Activated CD8-positive, alpha-beta T cell treated with anti-CD3 and anti-CD28 coated beads for 36 hours (primary cell): ENCODE measurements around the gene MAP3K21. TPM values are rescaled to one million over a fixed set of nuclear protein-coding genes. Genes with fewer than 3 reads are reported as not detected.

Experiments used
- ATAC-seq: fragments of 200-7000 bp; cut with Tn5 transposase; one replicate; pipeline ENCODE4 v1.10.0; 2021; ENCODE audit warnings: mild to moderate bottlenecking, moderate library complexity
- CTCF ChIA-PET: fragments of 350-600 bp; sonication (Branson Sonifier 250); formaldehyde crosslinking; loops from one replicate; lab custom pipeline; 2021; ENCODE audit warnings: antibody characterized with exemption; lab: Charles Lee
- POLR2A ChIA-PET: fragments of 350-600 bp; sonication (Branson Sonifier 250); formaldehyde crosslinking; loops from one replicate; lab custom pipeline; 2021; ENCODE audit warnings: antibody characterized with exemption; lab: Charles Lee
- DNase-seq: peaks from one replicate; pipeline ENCODE4 v3.0.0-alpha.2; 2020
- H3K27ac Mint-ChIP-seq: one replicate; pipeline ENCODE4 v1.8.0; 2021; ENCODE audit warnings: mild to moderate bottlenecking, mixed read lengths
- H3K27me3 Mint-ChIP-seq: one replicate; pipeline ENCODE4 v1.8.0; 2021; ENCODE audit warnings: mixed read lengths
- H3K36me3 Mint-ChIP-seq: one replicate; pipeline ENCODE4 v1.8.0; 2021; ENCODE audit warnings: low read depth, mixed read lengths
- H3K4me1 Mint-ChIP-seq: one replicate; pipeline ENCODE4 v1.8.0; 2021; ENCODE audit warnings: low read depth, mixed read lengths
- H3K4me3 Mint-ChIP-seq: one replicate; pipeline ENCODE4 v1.8.0; 2021; ENCODE audit warnings: mild to moderate bottlenecking, moderate library complexity, mixed read lengths
- H3K9me3 Mint-ChIP-seq: one replicate; pipeline ENCODE4 v1.8.0; 2021; ENCODE audit warnings: mixed read lengths
- intact Hi-C: fragments of 100-400 bp; cut with micrococcal nuclease; formaldehyde crosslinking; loops from one replicate; pipeline ENCODE4 v1.10.0; 2022
- total RNA-seq, 2 experiments: library from RNA; stranded (reverse); gene quantifications; one replicate each; pipeline ENCODE4 v1.2.3, GENCODE V29; 2021
- TF ChIP-seq, protein P1 (sequence below): fragments of 200-600 bp; IDR thresholded peaks from one replicate; pipeline ENCODE4 v1.8.0; 2022; ENCODE audit warnings: antibody characterized with exemption, mild to moderate bottlenecking

The MAP3K21 gene
- total RNA-seq, 2 experiments from 2014 or later = 2.7 to 3.2 TPM

DNA sequence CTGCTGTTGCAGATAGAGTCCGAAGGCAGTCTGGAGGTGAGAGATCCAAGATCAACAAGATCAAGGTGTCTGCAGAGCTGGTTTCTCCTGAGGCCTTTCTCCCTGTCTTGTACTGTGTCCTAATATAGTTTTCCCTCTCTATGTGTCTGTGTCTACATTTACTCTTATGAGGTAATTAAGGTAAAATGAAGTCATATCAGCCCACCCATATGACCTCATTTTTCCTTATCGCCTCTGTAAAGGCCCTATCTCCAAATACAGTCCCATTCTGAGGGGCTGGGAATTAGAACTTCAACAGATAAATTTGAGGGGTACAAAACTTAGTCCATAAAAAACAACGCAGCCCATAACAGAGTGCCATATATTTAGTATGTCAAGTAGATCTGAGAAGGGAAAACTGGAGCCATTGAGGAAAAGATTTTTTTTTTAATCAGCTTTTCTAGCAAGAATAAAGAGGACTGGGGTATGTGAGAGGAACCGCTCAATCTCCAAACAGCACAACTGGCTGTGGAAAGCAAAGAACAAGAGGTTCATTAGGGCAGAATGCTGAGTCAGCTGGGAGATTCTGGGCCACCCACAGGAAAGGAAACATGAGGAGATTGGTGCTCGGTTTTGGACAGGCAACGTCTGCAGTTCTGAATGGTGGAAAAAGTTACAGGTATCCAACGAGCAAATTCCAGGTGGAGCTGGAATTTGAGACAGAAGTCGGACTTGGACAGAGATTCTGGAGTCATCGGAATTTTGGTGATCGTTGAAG, 65.7 kb downstream of the MAP3K21 start:
- TF ChIP-seq, protein P1, sequence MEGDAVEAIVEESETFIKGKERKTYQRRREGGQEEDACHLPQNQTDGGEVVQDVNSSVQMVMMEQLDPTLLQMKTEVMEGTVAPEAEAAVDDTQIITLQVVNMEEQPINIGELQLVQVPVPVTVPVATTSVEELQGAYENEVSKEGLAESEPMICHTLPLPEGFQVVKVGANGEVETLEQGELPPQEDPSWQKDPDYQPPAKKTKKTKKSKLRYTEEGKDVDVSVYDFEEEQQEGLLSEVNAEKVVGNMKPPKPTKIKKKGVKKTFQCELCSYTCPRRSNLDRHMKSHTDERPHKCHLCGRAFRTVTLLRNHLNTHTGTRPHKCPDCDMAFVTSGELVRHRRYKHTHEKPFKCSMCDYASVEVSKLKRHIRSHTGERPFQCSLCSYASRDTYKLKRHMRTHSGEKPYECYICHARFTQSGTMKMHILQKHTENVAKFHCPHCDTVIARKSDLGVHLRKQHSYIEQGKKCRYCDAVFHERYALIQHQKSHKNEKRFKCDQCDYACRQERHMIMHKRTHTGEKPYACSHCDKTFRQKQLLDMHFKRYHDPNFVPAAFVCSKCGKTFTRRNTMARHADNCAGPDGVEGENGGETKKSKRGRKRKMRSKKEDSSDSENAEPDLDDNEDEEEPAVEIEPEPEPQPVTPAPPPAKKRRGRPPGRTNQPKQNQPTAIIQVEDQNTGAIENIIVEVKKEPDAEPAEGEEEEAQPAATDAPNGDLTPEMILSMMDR = no peak
- no peak for DNase-seq
- H3K36me3 Mint-ChIP-seq = no peaks in the 10 kb centered on the region
- no peaks in the 10 kb centered on the region for H3K9me3 Mint-ChIP-seq
- no peaks in the 10 kb centered on the region for H3K4me1 Mint-ChIP-seq
- ATAC-seq = no peak
- no peak overlapping the region for H3K4me3 Mint-ChIP-seq
- no peak overlapping the region for H3K27ac Mint-ChIP-seq
- intact Hi-C loops = no loop called here
- POLR2A ChIA-PET = no interaction called here
- H3K27me3 Mint-ChIP-seq = peaks cover 23% of the 10 kb centered on the region
- CTCF ChIA-PET = interaction anchor here (0.8 to 2.9 kb wide), 7 partner anchors 12 to 674 kb away, joined by 3 to 8 read pairs (median 4); no protein-coding TSS in a partner anchor

DNA sequence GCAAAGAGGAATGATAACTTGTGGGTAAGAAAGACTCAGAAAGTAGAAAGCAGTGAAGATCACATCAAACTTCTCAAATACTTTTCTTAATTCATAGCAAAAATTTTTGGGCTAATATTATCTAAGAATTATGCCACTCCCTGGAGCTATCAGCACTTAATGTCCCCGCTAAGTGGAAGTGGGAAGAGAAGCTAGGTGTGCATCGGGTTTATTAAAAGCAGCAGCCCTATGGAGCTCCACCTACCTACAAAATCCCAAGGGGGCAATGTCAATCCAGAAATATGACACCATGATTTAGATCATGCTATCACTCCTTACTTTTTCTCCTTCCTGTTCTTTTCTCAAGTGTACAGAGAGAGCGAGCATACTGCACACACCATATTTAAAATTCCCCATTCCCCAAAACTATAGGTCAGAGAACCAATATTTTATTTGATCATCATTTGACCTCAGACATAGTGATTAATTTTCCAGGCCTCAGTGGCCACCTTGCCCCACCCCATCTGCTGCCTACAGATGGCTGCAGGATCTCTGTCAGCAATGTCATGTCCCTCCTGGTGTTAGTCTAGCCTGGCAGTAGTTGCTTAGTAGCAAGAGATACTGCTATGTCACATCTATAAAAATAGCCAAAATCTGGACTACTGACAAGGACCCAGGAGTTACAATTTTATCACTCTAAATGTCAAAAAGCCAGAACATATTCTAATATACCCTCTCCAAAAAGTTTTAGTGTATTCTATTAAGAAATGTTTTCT, 66.6 kb downstream of the MAP3K21 start:
- no peak for DNase-seq
- TF ChIP-seq, protein P1 = no peak
- Mint-ChIP-seq H3K4me1 (no peaks in the 10 kb centered on the region), H3K4me3 (no peak overlapping the region), H3K27me3 (peaks cover 20% of the 10 kb centered on the region), H3K36me3 (no peaks in the 10 kb centered on the region), H3K27ac (no peak overlapping the region), H3K9me3 (no peaks in the 10 kb centered on the region)
- no peak for ATAC-seq
- intact Hi-C loops = loop anchor here (2.0 kb wide), 1 partner anchor 397 kb away; no protein-coding TSS in a partner anchor
- ChIA-PET CTCF (interaction anchor here (0.8 to 2.9 kb wide), 6 partner anchors 13 to 673 kb away, joined by 3 to 8 read pairs (median 4); no protein-coding TSS in a partner anchor), POLR2A (no interaction called here)

DNA sequence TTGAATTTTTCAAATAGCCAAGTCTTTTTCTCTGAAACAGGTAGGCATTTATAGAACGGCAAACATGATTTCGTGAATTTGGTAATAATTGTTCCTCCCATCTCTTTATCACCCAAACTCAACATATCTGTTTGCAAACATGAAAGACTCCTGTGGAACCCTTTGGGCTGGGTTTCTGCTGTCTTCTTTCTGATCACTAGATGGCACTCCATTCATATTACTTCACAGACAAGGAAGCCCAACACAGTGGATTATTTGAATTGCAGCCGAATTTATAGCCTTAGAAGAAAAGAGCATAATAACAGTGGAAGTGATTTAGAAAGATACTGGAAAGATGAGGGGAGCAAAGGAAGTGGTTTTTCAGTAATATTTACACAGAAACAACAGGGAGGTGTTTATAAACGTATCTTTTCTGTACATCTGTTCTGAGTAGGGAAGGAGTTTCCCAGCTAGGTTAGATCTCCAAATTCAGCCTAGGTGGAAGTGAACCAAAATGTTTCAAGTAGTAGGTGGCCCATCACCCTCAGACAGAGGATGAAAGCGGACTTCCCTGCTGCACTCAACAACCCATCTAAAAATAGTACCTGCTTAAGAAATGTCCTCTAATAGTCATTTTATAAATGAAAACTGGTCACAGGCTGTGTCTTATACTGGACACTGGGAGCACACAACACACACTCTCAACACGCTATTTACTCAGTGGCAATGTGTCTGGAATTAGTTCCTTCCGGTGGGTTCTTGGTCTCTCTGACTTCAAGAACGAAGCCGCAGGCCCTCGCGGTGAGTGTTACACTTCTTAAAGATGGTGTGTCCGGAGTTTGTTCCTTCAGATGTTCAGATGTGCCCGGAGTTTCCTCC, 67.6 kb downstream of the MAP3K21 start:
- Mint-ChIP-seq H3K4me3 (no peak overlapping the region), H3K36me3 (no peaks in the 10 kb centered on the region), H3K27ac (no peak overlapping the region), H3K4me1 (no peaks in the 10 kb centered on the region), H3K27me3 (peaks cover 20% of the 10 kb centered on the region), H3K9me3 (no peaks in the 10 kb centered on the region)
- CTCF ChIA-PET = interaction anchor here (1.0 to 1.9 kb wide), 6 partner anchors 10 to 673 kb away, joined by 3 to 10 read pairs (median 5); no protein-coding TSS in a partner anchor
- ATAC-seq = peak; percentile 65
- intact Hi-C loops = loop anchor here (2.0 kb wide), 1 partner anchor 396 kb away; no protein-coding TSS in a partner anchor
- TF ChIP-seq, protein P1 = peak; percentile 80
- peak; percentile 34 for DNase-seq
- POLR2A ChIA-PET = no interaction called here

DNA sequence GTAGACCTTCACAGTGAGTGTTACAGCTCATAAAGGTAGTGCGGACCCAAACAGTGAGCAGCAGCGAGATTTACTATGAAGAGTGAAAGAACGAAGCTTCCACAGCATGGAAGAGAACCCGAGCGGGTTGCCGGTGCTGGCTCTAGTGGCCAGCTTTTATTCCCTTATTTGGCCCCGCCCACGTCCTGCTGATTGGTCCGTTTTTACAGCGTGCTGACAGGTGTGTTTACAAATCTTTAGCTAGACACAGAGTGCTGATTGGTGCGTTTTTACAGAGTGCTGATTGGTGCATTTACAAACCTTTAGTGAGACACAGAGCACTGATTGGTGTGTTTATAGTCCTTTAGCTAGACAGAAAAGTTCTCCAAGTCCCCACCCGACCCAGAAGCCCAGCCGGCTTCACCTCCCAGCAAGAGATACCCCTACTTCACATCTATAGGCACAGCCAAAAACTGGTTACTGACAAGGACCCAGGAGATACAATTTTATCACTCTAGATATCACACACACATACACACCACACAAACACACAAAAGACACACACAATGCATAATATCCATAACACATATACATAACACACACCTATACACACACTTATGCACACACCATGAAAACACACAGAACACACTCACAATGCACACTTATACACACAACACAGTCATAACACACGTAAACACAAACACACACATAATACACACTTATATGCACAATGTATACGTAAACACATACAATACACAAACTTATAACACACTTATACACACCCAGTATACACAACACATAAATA, 68.5 kb downstream of the MAP3K21 start:
- POLR2A ChIA-PET = no interaction called here
- TF ChIP-seq, protein P1 = no peak
- Mint-ChIP-seq H3K36me3 (no peaks in the 10 kb centered on the region), H3K4me1 (no peaks in the 10 kb centered on the region), H3K9me3 (no peaks in the 10 kb centered on the region), H3K27ac (no peak overlapping the region), H3K4me3 (no peak overlapping the region), H3K27me3 (peaks cover 25% of the 10 kb centered on the region)
- DNase-seq = no peak
- ATAC-seq = no peak
- intact Hi-C loops = loop anchor here (2.0 kb wide), 1 partner anchor 395 kb away; no protein-coding TSS in a partner anchor
- CTCF ChIA-PET = interaction anchor here (1.3 to 1.9 kb wide), 5 partner anchors 11 to 672 kb away, joined by 3 to 10 read pairs (median 5); no protein-coding TSS in a partner anchor
